Ishikawa (cell line): ENCODE results near the gene COL11A1.

Experiments
- CEBPB ChIP-seq: IDR thresholded peaks from 2 replicates; pipeline ENCODE4 v1.6.1; 2012
- CREB1 ChIP-seq: IDR thresholded peaks from 2 replicates; pipeline ENCODE4 v1.6.1; 2012; ENCODE audit warnings: low read depth
- EGR1 ChIP-seq: IDR thresholded peaks from 2 replicates; pipeline ENCODE4 v1.6.1; 2012
- EP300 ChIP-seq: IDR thresholded peaks from 2 replicates; pipeline ENCODE4 v1.6.1; 2012; ENCODE audit warnings: borderline replicate concordance
- FOXM1 ChIP-seq: IDR thresholded peaks from 2 replicates; pipeline ENCODE4 v1.6.1; 2012; ENCODE audit warnings: low read depth, borderline replicate concordance
- NFIC ChIP-seq: IDR thresholded peaks from 2 replicates; pipeline ENCODE4 v1.6.1; 2012
- RAD21 ChIP-seq: IDR thresholded peaks from 2 replicates; pipeline ENCODE4 v1.6.1; 2012; ENCODE audit warnings: low read depth
- REST ChIP-seq: IDR thresholded peaks from 2 replicates; pipeline ENCODE4 v1.6.1; 2012; ENCODE audit warnings: low read depth, mild to moderate bottlenecking
- TAF1 ChIP-seq: IDR thresholded peaks from 2 replicates; pipeline ENCODE4 v1.6.1; 2012; ENCODE audit warnings: low read depth, mild to moderate bottlenecking
- TCF12 ChIP-seq: IDR thresholded peaks from 2 replicates; pipeline ENCODE4 v1.6.1; 2012; ENCODE audit warnings: low read depth
- TEAD4 ChIP-seq: IDR thresholded peaks from 2 replicates; pipeline ENCODE4 v1.6.1; 2012
- YY1 ChIP-seq: IDR thresholded peaks from 2 replicates; pipeline ENCODE4 v1.6.1; 2012; ENCODE audit warnings: low read depth
- ZBTB7A ChIP-seq: IDR thresholded peaks from 2 replicates; pipeline ENCODE4 v1.6.1; 2012; ENCODE audit warnings: low read depth
- TF ChIP-seq, protein P1 (sequence below): IDR thresholded peaks from 2 replicates; pipeline ENCODE4 v1.6.1; 2012
- TF ChIP-seq, protein P2 (sequence below): IDR thresholded peaks from 2 replicates; pipeline ENCODE4 v1.6.1; 2012

The COL11A1 gene

DNA sequence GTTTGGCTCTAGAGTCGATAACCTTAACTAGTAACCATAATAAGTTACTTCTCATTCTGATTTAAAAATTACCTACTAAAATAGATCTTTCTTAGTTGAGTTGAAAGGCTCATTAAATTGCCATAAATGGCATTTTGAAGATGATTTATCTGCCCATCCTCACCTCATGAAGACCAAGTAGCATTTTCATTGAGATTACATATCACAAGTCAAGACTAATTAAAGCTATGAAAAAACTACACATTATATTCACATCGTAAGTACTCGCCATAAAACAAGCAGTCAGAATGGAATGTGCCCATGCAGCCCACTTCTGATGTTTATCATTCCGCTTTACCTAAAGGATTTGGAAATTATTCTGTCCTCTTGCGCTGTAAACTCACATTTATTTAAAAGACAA is 212.0 kb downstream of the COL11A1 start:
- no peak for TF ChIP-seq YY1
- no peak for TF ChIP-seq TAF1
- no peak for TF ChIP-seq REST
- TF ChIP-seq EP300: no peak
- TF ChIP-seq NFIC: no peak
- no peak for TF ChIP-seq RAD21
- no peak for TF ChIP-seq TCF12
- no peak for TF ChIP-seq ZBTB7A
- no peak for TF ChIP-seq CEBPB
- no peak for TF ChIP-seq FOXM1
- no peak for TF ChIP-seq CREB1
- TF ChIP-seq EGR1: no peak
- TF ChIP-seq, protein P1, sequence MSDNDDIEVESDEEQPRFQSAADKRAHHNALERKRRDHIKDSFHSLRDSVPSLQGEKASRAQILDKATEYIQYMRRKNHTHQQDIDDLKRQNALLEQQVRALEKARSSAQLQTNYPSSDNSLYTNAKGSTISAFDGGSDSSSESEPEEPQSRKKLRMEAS: no peak
- TF ChIP-seq TEAD4: no peak

GRCh38 chr1:102891868-102892625 is 216.3 kb downstream of the COL11A1 start:
- no peak for TF ChIP-seq FOXM1
- no peak for TF ChIP-seq TCF12
- TF ChIP-seq REST: no peak
- TF ChIP-seq, protein P2, sequence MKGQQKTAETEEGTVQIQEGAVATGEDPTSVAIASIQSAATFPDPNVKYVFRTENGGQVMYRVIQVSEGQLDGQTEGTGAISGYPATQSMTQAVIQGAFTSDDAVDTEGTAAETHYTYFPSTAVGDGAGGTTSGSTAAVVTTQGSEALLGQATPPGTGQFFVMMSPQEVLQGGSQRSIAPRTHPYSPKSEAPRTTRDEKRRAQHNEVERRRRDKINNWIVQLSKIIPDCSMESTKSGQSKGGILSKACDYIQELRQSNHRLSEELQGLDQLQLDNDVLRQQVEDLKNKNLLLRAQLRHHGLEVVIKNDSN: no peak

DNA sequence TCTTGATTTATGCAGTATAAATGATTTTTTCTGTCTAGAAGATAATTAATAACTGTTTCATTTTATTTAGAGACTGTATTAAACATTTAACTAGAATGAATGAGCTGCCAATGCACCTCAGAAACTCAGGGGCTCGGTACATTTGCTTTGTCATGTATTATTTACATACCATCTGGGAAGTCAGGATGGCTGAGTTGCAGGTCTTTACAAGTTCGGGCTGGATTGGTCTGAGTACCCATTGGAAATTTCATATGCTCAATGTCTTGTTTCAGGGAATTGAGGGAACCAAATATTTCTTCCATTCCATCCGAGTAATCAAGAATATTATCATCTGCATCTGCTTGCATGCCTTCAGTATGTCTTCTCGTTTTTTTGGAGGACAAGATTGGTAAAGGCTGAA is 221.7 kb downstream of the COL11A1 start:
- no peak for TF ChIP-seq CEBPB
- no peak for TF ChIP-seq CREB1
- no peak for TF ChIP-seq TEAD4
- TF ChIP-seq REST: no peak

- TF ChIP-seq NFIC: no peak
- TF ChIP-seq CEBPB: no peak
- no peak for TF ChIP-seq FOXM1
- TF ChIP-seq REST: no peak
- no peak for TF ChIP-seq YY1
- TF ChIP-seq, protein P1: no peak
- TF ChIP-seq ZBTB7A: no peak
- TF ChIP-seq EP300: no peak
- TF ChIP-seq, protein P2: no peak
These were observed 224.1 kb downstream of the COL11A1 start for GRCh38 chr1:102884238-102884637.
